Measurements from ENCODE around the gene ST8SIA2.

GRCh38 chr15:92400980-92401787, 7.5 kb downstream of the ST8SIA2 start:
- no peak for TF ChIP-seq EZH2 (IDR thresholded peaks at IDR 0.05; ENCODE audit: insufficient read depth, poor library complexity, severe bottlenecking)
- TF ChIP-seq EZH2phosphoT487 (IDR thresholded peaks at IDR 0.05; ENCODE audit: insufficient read depth, low read depth), result no peak
